Ammon's horn (tissue), 1 donor: ENCODE data around the gene CCAR1.
"Not testable (repeated sequence)": the region's sequence is repeated elsewhere in the genome, so short reads cannot be mapped to it uniquely, and the experiment has no call there.

Experiments used
- DNase-seq: peaks from one replicate; pipeline ENCODE4 v3.0.0-alpha.2; 2016; ENCODE audit warnings: low spot score

Gene CCAR1

DNA sequence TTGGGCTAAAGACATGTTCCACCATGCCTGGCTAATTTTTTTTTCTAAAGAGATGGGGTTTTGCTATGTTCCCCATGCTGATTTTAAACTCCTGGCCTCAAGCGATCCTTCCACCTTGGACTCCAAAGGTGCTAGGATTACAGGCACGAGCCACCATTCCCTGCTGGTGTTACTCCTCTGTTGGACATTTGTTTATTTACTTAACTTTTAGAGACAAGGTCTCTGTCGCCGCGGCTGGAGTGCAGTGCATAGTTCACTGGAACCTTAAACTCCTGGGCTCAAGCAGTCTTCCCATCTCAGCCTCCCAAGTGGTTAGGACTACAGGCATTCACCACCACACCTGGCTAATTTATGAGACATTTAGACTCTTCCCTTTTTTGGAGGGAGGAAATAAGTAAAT is 38.9 kb downstream of the CCAR1 start:
- DNase-seq: no peak

DNA sequence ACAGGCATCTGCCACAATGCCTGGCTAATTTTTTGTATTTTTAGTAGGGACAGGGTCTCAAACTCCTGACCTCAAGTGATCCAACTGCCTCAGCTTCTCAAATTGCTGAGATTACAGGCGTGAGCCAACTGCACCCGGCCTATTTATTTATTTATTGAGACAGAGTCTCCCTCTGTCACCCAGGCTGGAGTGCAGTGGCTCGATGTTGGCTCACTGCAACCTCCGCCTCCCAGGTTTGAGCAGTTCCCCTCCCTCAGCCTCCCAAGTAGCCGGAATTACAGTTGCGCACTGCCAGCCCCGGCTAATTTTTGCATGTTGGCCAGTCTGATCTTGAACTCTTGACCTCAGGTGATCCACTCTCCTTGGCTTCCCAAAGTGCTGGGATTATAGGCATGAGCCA is 46.4 kb downstream of the CCAR1 start:
- DNase-seq: not testable (repeated sequence)

DNA sequence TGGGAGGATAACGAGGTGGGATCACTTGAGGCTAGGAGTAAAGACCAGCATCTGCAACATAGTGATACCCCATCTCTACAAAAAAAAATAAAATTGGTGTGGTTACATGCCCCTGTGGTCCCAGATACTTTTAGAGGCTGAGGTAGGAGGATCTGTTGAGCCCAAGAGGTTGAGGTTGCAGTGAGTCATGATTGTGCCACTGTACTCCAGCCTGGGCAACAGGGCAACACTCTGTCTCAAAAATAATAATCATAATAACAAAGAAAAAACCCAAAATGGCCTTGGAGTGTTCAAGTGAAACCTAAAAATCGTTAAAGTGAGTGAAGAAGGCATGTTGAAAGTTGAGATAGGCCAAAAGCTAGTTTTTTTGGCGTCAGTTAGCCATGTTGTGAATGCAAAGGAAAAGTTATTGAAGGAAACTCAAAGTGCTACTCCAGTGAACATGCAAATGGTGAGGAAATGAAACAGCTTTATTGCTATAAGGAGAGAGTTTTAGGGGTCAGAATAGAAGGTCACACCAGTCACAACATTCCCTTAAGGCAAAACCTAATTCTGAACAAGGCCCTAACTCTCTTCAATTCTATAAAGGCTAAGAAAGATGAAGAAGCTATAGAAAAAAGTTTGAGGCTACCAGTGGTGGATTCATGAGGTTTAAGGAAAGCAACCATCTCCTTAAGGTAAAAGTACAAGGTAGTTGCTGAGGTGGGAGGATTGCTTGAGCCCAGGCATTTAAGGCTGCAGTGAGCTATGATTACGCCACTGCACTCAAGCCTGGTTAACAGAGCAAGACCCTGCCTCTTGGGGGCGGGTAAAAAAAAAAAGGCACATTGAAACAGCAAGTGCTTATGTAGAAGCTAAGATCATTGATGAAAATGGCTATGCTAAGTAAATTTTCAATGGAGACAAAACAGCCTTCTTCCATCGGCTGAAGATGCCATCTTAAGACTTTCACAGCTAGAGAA is 60.9 kb downstream of the CCAR1 start:
- DNase-seq: no peak

DNA sequence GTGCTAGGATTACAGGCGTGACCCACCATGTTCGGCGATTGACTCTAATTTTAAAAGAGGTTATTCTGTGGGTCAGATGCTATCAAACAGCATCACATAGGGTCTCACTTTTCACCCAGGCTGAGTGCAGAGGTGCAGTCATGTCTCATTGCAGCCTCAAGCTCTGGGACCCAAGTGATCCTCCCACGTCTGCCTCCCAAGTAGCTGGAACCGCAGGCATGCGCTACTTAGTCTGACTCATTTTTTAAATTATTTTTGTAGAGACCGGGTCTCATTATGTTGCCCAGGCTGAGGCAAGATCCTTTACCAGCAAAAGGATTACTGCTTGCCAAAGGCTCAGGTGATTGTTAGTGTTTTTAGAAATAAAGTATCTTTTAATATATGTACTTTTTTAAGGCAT is 63.4 kb downstream of the CCAR1 start:
- no peak for DNase-seq

DNA sequence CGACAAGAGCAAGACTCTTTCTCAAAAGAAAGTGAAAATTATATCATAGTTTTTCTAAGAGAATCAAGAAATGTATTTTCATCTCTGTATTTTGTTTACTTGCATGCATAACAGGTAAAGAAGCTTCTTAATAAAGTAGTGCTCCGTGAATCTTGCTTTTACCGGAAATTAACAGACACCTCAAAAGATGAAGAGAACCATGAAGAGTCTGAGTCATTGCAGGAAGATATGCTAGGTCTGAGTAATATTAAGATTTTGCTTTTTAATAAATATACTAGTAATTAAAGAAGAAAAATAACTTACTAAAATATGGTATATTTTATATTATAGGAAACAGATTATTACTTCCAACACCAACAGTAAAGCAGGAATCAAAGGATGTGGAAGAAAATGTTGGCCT is 66.8 kb downstream of the CCAR1 start:
- DNase-seq: no peak

DNA sequence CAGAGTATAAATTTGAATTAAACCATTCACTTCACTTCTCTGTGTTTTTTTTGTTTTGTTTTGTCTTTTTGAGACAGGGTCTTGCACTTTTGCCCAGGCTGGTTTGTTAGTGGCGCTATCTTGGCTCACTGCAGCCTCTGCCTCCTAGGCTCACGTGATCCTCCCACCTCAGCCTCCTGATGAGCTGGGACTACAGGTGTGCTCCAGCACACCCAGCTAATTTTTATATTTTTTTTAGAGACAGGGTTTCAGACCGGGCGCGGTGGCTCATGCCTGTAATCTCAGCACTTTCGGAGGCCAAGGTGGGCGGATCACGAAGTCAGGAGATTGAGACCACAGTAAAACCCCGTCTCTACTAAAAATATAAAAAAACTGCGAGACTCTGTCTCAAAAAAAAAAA is 69.4 kb downstream of the CCAR1 start:
- DNase-seq: no peak

DNA sequence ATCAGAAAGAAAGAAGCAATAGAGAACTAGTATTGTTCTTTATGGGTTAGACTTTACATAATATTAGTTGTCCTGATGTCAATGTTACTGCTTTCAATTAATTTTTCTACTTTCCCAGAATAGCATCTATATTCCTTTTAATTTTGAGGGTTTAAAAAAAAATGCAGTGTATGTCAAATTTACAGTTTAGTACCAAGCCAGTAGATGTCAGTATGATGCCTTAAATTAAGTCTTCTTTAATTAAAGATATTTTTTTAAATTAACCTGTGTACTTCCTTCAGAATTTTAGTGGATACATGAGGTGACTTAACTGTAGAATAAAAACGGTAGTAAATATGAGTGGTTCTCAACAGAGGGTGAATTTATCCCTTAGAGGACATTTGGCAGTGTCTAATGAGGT is 71.1 kb downstream of the CCAR1 start:
- no peak for DNase-seq

DNA sequence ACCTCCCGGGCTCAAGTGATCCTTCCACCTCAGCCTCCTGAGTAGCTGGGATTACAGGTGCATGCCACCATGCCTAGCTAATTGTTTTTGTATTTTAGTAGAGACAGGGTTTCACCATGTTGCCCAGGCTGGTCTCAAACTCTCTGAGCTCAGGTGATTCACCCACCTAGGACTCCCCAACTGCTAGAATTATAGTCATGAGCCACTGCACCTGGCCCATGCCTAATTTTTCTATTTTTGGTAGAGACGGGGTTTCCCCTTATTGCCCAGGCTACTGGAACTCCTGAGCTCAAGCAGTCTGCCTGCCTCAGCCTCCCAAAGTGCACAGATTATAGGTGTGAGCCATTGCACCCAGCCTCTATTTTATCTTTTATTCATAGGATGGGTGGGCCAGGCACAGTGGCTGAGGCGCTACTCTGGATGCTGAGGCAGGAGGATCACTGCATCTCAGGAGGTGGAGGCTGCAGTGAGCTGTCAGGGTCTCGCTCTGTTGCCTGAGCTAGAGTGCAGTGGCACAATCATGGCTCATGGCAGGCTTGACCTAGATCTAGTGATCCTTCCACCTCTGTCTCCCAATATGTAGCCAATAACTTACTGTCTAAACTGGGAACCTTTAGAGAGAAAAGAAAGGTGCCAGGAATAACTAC is 75.0 kb downstream of the CCAR1 start:
- no peak for DNase-seq

DNA sequence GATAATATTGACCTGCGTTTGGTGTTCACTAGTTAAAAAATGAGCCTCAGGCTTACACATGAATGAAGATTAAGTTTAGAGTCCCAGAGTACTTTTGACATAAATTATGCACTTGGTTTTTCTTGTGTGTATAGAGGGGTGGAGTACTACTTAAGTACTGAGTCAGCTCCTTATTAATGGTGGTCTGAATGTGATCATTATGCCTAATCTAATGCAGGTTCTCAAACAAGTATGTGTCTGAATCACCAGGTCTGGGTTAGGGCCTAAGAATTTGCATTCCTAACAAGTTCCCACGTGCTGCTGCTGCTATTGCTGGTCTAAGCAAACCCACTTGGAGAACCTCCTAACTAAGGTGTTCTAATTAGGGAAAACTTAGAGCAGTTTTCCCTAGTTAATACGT is 75.6 kb downstream of the CCAR1 start:
- DNase-seq: no peak

DNA sequence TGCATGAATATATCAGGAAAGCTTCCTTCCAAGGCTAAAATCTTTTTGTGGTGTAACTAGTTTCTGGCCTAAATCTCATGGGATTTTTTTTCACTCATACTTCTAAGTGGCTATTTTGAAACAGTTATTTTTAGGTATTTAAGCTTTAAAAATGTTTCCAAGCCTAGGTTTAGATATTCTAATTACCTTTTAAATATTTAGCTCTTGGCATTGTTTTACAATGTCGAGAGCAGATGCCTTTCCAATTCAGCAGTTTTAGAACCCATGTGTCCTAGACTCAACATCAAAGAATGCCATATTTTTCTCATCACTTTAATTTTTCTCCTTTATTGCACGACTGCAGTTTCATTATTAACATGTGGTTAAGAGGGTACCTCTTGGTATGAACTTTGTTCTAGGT is 79.2 kb downstream of the CCAR1 start:
- no peak for DNase-seq

DNA sequence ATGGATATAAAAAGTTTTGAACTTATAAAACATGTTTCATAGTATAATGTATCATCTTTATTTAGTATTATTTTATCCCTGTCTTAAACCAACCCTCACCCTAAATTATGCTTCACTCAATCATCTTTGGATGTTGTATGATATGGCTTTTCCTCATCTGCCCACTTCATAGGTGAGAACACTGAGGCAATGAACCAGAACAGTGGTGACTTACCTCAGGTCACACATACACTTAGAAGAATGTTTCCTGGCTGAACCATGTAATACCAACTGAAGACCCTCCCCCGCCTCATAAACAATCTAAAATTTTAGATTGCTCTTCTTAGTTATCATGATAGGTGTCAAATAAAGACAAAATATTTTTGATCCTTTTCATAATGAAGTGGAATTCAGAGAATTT is 83.7 kb downstream of the CCAR1 start:
- no peak for DNase-seq

DNA sequence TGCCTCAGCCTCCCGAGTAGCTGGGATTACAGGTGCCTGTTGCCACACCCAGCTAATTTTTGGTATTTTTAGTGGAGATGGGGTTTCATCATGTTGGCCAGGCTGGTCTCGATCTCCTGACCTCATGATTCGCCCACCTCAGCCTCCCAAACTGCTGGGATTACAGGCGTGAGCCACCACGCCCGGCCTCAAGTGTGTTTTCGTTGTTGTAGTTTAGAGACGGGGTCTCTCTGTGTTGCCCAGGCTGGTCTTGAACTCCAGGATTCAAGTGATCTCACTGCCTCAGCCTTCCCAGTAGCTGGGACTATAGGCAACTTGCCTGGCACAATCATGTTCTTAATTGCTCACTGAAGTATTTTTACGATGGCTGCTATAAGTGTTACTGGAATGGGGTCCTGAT is 89.8 kb downstream of the CCAR1 start:
- not testable (repeated sequence) for DNase-seq

DNA sequence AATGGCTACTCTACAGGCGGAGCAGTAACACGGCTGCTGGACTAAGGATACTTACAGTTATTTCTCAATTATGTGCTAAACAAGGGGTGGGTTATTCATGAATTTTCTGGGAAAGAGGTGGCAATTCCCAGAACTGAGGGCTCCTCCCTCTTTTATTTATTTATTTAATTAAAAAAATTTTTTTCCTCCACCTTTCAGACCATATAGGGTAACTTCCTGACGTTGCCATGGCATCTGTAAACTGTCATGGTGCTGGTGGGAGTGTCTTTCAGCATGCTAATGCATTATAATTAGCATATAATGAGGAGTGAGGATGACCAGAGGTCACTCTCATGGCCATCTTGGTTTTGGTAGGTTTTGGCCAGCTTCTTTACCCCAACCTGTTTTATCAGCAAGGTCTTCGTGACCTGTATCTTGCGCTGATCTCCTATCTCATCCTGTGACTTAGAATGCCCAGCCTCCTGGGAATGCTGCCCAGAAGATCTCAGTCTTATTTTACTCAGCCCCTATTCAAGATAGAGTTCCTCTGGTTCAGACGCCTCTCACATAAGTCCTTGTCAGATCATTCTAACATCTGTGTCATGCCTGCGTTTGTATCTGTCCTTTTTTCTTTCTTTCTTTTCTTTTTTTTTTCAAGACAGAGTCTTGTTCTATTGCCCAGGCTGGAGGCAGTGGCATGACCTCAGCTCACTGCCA is 90.4 kb downstream of the CCAR1 start:
- DNase-seq: no peak

DNA sequence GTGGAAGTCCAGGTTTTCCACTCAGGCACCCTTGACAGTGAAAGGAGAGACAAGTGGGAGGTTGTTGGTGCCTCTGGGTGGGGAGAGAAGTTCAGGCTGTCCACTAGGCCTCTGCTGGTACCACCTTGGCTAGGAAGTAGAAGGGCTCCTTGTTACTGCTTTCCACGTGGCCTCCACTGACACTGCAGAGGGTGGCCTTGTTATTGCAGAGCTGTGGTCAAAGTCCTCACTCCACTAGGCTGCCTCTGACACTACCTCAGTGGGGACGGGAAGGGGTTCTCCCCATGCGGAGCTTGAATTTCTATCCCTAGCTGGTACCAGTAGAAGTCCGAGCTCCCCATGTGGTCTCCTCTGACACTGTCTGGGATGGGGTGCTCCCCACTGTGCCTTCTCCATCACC is 91.4 kb downstream of the CCAR1 start:
- no peak for DNase-seq

DNA sequence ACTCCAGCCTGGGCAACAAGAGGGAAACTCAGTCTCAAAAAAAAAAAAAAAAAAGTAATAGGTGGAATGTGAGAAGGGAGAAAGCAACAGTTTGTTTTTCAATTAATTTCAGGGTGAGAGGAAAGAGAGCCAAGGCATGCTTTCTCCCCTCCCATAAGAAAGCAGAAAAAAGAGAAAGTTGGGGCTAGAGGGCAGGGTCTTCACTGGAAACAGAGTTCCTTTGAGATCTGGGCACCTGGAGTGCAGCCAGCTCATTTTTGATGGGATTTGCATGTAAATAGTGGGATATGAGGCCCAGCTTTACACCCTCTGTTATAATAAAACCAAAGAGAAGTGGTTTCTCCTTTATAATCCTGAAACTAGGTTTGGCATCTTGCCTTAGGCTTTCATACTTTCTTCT is 92.5 kb downstream of the CCAR1 start:
- peak; percentile 51 for DNase-seq

DNA sequence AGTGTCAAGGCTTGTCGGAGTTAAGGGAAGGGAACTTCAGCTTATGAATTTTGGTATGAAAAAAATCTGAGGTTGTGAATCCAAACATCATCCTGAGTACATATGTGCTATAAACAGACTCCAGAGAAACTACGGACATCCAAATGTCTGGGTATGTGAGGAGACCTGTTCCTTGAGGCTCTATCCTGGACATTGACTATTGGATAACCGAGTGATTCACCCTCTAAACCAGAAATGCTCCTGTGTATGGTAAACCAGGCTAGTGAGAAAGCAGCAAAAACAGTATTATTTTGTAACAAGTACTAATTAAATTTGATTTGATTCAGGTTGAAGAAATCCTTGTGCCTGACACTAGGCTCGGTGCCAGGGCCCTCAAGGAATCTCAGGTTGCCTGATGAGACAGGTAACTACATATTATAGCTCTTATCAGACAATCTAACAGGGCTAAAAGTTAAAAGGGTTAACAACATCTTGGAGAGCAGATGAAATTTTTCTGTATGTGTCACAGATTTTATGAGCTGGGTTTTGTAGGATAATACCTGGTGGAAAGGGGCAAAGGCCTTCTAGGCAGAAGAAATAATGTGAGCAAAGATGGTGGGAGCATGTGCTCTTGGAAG is 95.9 kb downstream of the CCAR1 start:
- DNase-seq: no peak

DNA sequence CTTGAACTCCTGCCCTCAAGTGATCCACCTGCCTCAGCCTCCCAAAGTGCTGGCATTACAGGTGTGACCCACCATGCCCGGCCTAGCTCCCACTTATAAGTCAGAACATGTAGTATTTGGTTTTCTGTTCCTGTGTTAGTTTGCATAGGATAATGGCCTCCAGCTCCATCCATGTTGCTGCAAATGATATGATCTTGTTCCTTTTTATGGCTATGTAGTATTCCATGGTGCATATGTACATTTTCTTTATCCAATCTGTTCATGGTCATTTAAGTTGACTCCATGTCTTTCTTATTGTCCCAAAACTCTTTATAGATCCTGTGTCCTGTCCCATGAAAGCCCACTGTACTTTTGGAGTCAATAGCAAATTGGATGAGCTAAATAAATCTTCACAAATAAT is 99.3 kb downstream of the CCAR1 start:
- not testable (repeated sequence) for DNase-seq

DNA sequence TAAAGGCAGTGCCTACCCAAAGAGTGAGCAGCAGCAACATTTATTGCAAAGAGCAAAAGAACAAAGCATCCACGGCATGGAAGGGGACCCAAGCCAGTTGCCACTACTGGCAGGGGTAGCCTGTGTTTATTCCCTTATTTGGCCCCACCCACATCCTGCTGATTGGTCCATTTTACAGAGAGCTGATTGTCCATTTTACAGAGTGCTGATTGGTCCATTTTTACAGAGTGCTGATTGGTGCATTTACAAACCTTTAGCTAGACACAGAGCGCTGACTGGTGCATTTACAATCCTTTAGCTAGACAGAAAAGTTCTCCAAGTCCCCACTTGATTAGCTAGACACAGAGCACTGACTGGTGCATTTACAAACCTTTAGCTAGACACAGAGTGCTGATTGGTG is 101.6 kb downstream of the CCAR1 start:
- DNase-seq: not testable (repeated sequence)

DNA sequence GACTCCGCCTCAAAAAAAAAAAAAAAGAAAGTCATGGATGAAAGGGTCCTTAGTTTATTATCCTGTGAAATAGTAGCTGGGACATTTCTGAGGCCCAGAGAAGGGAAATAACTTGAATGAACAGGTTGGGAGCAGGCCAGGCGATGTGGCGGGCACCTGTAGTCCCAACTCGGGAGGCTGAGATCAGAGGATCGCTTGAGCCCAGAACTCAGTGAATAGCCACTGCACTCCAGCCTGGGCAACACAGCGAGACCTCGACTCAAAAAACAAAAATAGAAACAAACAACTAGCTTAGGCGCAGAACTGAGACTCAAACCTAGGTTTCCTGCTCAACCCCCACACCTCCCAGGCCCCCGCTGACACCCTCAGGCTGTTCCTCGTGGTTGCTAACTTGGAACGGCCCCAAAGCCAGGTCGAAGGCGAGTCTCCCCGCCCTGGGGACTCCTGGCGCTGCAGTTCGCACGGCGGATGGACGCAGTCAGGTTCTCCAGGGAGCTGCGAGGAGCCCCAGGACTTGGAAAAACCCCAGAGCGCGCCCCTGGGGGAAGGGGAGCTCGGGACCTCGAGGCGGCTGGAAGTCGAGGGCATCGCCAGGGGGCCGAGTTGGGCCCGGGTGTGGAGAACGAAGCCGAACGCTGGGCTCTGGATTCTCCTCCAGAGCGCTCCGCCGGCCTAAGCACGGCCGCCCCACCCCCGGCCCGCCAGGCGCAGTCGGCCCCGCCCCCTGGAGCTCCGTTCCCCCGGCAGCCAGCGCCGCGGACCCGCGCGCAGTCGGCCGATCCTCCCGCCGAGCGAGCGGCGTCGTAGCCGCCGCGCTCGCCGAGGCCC is 105.9 kb downstream of the CCAR1 start, which contains the start of gene STOX1:
Gene STOX1 (plus strand): TSS at position 768 of the 828 bp plus-strand sequence. CDS start 93 bp downstream, outside the sequence.
- peak; percentile 33 for DNase-seq

DNA sequence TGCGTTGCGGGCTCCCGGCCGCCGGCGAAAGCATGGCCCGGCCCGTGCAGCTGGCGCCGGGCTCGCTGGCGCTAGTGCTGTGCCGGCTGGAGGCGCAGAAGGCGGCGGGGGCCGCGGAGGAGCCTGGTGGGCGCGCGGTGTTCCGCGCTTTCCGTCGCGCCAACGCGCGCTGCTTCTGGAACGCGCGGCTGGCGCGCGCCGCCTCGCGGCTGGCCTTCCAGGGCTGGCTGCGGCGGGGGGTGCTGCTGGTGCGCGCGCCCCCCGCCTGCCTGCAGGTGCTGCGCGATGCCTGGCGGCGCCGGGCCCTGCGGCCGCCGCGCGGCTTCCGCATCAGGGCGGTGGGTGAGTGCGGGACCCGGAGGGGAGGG is 106.5 kb downstream of the CCAR1 start:
- DNase-seq: not testable (repeated sequence)

DNA sequence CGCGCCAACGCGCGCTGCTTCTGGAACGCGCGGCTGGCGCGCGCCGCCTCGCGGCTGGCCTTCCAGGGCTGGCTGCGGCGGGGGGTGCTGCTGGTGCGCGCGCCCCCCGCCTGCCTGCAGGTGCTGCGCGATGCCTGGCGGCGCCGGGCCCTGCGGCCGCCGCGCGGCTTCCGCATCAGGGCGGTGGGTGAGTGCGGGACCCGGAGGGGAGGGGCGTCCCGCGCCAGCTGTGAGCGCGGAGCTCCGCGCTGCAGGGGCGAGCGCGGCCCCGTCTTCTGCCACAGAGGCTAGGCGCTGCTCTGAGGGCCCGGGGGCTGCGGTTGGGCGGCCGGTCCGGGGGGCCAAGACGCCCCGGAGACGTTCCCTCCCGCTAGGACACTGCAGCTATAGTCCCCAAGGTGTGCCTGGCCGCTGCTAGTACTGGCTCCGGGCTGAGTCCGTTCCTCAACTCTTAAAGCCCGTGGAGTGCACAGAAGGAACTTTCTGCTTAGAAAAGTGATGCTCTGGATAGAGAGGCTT is 107.1 kb downstream of the CCAR1 start:
- DNase-seq: peak; percentile 5
